GM20431 (cell line): Measurements from ENCODE around the gene CNIH4.
"Not testable (repeated sequence)": the region's sequence is repeated elsewhere in the genome, so short reads cannot be mapped to it uniquely, and the experiment has no call there.

ENCODE experiments used
- in situ Hi-C: fragments of 300-500 bp; cut with MseI, MboI; formaldehyde crosslinking; loops from one replicate; pipeline ENCODE4 v1.15.0; 2020; ENCODE audit warnings: low sequenced_read_pairs; ENCODE audit not compliant: unreplicated experiment

CNIH4 gene

DNA sequence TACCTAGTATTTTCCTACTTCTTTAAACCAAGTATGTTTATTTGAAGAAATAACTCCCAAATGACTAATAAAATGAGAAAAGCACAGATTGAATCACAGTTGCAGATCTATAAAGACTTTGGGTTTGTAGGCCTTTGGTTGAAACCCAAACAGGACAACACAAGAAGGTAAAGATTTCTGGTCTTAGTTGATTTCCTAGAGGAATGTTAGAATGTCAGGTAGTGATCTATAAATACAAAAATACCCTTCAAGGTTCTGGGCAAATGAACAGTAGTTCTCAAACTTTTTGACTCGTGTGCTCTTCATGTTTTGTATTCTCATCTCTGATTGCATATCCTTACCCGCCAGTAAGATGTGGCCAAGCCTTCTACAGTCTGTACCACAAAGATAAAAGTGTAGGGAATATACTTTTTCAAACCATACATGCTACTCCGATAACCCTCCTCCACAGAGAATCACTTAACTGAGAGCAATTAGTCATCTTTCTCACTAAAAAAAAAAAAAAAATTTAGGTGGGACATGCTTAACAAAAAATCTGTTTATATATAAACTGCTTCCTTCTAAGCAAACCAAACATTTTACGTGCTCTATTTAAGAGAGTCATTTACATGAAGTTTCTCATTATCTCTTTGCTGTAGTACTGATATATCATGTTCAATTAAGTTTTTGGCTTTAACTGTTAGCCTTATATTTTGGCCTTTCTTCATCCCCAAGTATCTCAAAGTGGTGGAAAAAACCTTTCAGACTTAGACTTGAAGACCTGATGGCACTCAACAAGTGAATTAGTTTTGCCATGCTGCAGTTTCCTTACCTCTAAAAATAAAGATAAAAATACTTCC is 36.0 kb downstream of the CNIH4 start:
- in situ Hi-C loops, result no loop called here

DNA sequence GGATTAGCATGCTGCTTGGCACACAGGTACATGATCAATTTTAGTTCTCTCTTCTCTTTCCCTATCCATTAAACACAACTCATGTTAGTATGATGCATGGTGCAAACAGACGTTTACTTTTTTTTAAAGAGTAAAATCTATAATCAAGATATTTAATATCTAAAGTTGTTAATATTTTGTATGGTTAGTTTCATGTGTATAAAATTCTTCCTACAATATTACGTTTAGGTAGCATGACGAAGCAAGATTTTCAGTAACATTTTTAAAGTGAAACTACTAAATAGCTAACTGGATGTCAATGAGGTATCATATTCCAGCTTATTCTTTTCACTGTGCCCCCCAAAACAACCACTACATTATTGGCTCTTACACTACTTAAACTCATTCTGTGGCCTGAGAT is 36.6 kb downstream of the CNIH4 start:
- in situ Hi-C loops, result no loop called here

DNA sequence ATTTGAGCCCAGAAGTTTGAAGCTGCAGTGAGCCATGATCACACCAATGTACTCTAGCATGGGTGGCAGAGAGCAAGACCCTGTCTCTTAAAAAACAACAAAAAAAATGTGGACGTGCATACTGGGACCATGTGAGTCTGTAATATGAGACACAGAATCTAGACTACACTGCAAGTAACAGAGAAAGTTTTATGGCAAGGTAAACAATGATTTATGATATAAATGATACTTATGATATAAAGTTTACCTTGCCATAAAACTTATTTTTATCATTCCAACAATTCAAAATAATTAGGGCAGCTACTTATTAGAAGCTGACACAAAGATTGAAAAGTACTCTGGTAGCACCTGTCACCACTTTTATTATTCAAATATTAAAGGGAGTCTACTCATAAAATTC is 43.2 kb downstream of the CNIH4 start:
- in situ Hi-C loops, result no loop called here

DNA sequence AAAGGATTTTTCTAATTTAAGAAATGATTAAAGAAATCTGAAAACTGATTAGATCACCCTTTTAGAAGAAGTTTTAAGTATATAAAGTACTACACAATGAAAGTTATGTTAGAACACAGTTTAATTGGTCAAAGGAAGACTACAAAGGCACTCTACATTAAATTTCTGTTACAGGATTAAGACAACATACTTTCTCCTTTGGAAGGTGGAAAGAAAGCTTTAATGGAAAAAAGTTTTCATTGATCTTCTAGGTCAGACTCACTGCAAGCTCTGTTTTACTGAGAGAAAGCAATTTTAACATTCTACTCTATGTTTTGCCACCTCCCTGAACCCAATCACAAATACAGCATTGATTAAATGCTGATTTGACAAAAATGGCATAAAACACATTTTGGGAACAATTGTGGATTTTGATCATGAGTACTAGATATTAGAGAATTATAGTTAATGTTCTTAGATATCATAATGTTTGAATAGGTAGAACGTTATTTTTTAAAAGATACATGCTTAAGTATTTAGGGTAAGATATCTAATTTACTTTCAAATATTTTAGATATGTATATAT is 45.9 kb downstream of the CNIH4 start:
- in situ Hi-C loops, result no loop called here

DNA sequence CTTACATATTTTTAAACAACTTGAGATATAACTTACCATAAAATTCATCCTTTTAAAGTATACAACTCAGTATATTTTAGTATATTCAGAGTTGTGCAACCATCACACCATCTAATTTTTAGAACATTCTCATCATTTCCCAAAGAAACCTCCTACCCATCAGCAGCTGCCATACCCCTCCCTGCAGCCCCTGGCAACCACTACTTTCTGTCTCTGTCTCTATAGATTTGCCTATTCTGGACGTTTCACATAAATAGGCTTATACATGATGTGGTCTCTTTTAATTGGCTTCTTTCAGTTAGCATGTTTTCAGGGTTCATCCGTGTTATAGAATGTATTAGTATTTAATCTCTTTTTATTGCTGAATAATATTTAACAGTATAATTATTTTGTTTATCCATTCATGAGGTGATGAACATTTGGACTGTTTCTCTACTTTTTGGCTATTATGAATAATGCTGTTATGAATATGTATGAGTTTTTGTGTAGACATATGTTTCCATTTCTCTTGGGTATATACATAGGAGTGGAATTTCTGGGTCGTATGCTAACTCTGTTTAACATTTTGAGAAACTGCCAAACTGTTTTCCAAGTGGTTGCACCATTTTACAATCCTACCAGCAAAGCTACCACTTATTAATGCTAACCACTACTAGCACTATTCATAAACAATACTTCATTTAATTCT is 48.4 kb downstream of the CNIH4 start:
- in situ Hi-C loops, result no loop called here

DNA sequence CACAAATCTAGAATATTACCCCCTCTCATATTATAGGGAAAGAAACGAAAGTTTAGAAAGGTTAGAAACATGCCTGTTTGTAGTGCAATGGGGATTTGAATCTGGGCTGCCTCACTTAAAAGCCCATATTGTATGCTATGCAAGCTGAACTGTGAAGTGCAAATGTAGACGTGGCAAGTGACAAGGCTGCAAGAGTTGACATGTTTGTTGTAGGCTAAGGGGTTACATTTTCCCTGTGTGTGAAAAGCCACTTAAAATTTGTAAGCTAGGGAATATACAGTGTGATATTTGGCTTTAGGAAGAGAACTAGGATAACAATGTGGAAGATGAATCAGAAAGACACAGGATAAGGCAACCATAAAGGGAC is 48.9 kb downstream of the CNIH4 start:
- in situ Hi-C loops, result no loop called here

DNA sequence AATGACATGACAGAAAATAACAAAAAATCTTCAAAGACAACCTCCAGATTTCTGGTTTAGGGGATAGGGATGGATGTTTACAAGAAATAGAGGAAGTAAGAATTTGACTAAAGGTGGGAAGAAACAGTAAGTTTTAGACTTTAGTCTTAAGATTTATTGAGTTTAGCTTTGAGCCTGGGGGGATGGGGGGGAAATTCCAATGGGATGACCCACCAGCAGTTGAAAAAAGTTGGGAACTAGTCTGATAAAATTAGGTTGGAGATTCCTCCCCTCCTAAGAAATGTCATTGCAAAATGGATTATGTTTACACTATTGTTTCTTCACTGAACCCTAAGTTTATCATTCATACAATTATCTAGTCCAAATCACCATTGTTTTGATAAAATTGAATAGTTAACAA is 49.5 kb downstream of the CNIH4 start:
- in situ Hi-C loops, result no loop called here

DNA sequence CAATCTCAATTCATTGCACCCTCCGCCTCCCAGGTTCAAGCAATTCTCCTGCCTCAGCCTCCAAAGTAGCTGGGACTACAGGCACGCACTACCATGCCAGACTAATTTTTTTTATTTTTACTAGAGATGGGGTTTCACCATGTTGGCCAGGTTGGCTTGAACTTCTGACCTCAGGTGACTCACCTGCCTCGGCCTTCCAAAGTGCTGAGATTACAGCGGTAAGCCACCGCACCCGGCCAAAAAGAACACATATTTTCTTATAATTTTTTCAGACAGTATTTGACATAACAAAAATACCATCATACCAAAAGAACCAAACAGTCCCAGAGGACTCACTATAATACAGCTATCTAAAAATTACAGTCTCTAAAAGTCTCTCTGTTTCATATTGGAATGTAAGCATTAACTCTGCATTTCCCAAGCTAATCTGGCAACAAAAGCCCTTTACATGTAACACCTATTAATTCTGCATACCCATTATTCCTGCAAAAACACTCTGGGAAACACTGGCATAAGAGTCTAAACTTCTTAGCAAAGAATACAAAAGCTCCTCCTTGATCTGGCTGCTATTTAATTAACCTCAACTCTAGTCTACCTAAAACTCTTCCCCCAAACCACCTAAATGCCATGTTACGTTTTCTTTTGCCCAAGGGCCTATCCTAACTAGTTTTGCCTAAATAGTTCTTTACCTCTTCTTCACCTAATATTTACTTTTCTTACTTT is 51.1 kb downstream of the CNIH4 start:
- in situ Hi-C loops, result no loop called here

DNA sequence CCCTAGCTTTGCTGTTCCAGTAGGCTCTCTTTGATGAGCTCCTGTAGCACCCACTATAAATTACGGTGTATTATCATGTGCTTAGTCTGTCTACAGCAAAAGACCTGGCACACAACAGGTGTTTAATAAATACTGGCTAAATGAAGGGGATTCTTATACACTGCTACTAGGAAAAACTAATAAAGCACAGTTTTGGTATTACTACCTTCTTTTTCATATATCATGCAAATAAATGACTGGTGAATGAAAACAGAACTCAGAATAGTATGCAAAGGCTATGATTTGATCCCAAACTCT is 51.6 kb downstream of the CNIH4 start:
- in situ Hi-C loops, result no loop called here

DNA sequence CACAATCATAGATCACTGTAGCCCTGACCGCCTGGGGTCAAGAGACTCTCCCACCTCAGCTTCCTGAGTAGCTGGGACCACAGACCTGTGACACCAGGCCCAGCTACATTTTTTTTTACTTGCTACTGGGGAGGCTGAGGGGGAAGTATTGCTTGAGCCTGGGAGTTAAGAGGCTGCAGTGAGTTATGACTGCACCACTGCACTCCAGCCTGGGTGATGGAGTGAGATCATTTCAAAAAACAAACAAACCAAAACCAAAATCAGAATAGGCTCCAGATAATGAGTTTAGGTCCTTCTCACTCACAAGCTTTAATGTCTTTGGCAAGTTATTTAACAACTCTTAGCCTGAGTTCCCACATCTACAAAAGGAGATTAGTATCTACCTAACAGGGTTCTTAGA is 55.1 kb downstream of the CNIH4 start:
- in situ Hi-C loops, result no loop called here

DNA sequence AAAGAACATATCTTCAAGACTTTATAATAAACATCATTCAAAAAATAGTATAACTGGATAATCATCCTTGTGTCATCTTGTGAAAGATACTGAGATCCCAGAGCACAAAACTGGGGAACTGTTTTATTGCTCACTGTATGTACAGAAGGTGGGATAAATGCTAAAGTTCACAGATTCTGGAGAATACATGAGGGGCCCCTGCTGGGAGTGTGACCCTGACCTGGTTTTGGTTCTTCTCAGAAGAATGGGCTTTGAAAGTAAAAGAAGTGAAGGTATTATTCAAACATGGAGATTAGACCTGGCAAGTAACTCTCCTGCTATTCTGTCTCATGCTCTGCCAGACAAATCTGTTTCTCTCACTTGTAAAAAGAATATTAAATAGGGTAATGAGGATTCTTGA is 63.4 kb downstream of the CNIH4 start:
- in situ Hi-C loops, result no loop called here

DNA sequence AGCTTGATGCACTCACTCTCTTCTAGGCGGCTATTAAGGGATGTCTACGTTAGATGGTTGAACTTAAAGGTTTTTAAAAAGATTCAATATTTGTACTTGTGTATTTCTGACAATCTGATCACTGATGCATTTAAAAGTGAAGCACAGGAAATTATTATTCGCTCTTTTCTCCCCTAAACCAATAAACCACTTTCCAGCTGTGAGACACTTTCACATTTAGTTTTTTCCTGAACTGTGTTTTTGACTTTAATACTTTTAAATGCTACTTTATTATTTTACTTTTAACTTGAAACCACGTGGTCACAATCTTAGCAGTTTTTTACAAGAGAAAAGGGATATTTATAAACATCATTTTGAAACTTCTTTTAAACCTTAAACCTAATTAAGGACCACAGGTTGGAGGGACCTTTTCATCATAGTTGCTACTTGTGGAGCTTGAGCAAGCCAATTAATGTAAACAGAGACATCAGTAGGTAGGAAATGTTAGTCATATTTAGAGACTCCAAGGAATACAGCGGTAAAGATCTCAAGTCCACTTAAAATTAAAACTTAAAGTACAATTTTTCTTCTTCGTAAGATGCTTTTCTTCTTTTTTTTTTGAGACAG is 68.7 kb downstream of the CNIH4 start:
- in situ Hi-C loops, result no loop called here

DNA sequence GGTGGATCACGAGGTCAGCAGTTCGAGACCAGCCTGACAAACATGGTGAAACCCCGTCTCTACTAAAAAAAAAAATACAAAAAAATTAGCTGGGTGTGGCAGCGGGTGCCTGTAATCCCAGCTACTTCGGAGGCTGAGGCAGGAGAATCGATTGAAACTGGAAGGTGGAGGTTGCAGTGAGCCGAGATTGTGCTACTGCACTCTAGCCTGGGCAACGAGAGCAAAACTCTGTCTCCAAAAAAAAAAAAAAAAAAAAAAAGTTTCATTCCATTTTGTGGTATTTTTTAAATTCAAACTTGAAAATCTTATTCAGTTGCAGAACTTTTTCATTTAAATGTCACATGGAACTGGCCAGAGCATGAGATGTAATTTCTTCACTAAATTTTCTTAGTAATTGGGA is 70.2 kb downstream of the CNIH4 start:
- in situ Hi-C loops, result not testable (repeated sequence)

DNA sequence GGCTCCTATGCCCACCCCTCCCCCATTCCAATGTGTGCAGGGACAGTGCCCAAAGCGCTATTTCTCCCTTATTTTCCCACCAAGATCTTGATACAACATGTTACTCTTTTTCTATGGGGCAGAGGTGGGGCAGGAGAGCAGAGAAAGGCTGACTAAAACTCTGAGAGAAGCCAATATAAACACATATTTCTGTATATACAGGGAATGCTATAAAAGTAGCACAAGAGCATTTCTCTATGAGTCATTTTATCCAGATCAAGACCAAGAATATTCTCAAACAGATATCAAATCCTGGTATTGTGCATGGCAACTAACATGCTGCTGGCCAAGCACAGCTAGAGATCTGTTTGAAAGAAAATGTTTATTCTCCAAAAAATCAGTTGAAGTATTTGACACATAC is 70.7 kb downstream of the CNIH4 start:
- in situ Hi-C loops, result no loop called here

DNA sequence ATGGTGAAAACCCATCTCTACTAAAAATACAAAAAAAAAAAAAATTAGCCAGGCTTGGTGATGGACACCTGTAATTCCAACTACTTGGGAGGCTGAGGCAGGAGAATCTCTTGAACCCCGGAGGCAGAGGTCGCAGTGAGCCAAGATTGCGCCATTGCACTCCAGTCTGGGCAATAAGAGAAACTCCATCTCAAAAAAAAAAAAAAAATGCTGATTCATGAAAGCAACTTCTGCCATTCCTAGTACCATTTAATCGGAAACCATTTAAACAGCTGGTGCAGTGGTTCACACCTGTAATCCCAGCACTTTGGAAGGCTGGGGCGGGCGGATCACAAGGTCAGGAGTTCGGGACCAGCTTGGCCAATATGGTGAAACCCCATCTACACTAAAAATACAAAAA is 72.0 kb downstream of the CNIH4 start:
- in situ Hi-C loops, result not testable (repeated sequence)
